Measurements from ENCODE around the gene CTNND1.
"Not testable (repeated sequence)": the region's sequence is repeated elsewhere in the genome, so short reads cannot be mapped to it uniquely, and the experiment has no call there.

CTNND1 gene

DNA sequence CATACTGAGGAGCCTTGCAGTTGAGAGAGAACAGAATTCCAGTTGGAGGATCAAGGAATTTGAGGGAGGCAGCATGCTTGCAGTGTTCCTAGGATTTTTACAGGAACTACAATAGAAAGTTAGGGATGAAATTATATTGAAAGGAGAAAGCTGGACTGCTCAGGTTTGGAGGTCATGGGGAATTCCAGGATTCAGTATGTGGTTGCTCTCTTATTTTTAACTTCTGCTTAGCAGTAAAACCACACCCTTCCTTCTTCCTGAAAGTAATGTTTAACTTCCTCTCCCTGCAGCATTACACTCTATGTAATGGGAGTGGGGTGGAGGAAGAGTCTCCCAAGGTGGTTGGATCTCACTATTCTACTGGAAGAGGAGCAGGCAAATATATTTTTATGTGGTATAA is 31.3 kb downstream of the CTNND1 start:
- DNase-seq (ENCODE audit: low read depth) = no peak

DNA sequence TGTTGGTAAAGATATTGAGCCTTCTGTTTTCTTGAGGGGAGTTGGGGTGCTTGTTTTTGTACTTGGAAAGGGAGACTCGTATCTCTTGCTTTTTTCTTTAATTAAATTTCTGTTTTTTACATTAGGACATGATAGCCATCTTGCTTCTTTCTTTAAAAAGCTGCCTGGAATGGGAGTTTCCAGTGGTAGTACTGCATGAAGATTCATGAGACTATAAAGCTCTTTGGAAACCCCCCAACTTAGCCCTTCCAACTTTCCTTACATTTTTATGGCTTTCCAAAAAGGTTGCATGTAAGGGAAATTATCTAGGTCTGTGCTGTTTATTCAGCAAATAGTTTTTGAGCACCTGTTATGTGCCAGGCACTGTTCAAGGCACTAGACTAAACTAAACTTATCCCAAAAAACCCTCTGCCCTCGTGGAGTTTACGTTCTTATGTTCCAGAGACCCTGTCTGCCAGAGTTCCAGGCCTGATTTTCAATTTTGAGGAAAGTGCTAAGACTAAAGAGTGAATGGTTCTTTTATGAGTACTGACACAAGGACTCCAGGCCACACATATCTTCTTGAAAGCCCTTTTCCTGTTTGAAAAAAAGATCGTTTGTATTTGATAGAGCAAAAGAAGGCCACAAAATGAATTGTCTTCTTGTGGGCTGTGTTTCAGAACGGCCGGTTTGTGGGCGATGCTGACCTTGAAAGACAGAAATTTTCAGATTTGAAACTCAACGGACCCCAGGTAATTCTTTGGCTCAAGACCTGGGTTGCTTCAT is 31.9 kb downstream of the CTNND1 start:
- DNase-seq (ENCODE audit: low read depth) = no peak

DNA sequence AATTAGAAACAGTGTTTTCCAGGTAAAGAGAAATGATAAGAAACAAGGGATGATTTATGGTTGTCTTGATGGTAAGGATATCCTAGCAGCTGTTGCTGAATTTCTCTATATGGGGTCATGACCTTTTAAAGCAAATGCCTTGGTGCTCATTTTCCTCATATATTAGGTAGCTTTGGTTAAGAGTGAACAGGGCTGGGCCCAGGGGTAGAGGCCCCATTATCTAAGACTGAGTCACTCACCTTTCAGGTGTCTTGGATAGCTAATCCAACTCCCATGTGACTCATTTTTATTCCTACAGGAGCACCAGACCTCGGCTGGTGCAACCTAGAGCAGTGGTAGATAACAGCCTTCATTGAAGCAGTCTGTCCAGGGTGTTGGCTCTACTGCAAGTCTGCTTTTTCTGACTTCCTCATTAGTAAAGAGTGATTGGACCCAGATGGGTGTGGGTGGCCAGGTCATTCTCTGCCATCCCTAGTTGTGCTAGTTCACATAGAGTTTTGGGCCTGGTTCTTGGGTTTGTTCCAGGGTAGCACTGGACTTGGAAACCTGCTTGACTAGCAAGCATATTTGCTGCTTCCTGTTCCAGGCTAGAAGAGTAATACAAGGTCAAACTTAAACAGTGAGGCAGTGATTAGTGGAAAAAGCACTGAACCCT is 37.4 kb downstream of the CTNND1 start:
- peak; percentile 73 for DNase-seq (ENCODE audit: low read depth)

DNA sequence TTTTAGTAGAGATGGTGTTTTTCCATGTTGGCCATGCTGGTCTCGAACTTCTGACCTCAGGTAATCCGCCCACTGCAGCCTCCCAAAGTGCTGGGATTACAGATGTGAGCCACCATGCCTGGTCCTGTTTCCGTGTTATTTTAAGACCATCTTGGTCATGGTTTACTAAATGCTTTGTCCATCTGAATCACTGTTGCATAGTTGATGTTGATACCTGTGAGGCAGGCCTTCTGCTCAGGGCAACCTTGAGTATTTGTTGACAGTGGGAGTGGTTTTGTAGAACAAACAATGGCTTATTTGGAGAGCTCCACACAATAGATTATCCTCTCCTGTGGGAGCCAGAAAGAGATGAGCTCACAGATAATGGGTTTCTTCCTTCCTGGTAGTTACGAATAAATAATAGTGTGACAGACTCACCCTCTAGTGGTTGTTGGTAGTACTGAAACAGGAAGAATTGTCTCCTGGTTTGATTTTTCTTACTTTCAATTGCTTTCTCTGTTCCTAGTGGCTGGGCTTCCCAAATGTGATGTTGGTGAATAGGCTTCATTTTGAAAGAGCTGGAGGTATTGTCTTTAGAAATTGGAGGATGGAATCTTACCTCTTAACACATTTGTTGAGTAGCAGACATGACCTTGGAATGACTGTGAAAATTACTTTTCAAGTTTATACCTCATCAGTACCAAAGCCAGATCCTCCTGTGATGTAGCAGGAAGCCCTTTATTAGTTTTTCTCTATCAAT is 39.0 kb downstream of the CTNND1 start:
- peak; percentile 60 for DNase-seq (ENCODE audit: low read depth)

- DNase-seq (ENCODE audit: low read depth) = no peak
Observed at GRCh38 chr11:57801183-57801485, 39.5 kb downstream of the CTNND1 start.

DNA sequence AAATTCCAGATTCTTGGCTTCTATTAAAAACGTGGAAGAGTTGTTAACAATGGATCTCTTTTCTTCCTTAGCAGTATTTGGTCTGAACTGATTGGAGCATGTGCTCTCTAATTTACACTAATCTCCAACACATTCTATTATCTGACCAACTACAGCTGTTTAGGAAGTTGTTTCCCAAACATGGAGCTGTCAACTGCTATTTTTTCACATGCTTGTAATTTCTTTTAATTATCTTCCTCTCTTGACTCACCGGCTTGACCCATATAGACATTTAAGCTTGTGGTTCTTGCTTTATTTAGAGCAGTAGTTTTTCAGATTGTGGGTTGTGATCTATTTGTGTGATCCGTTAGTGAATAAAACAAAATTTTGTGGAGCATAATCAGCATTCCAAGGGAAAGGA is 40.8 kb downstream of the CTNND1 start:
- DNase-seq (ENCODE audit: low read depth) = no peak

DNA sequence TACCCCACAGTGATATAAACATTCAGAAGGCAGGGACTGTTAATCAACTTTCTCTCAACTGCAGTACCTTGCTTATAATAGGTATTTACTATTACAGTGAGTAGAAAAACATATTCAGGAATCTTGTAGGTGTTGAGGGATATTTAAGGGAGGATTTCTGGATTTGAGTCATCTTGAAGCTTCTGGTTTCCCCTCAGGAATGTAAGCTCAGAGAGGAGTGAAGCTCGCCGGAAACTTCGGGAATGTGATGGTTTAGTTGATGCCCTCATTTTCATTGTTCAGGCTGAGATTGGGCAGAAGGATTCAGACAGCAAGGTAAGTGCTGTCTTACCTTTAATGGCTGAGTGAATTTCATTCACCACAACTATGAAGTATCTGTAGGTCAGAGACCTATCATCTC is 42.9 kb downstream of the CTNND1 start:
- DNase-seq (ENCODE audit: low read depth) = no peak

DNA sequence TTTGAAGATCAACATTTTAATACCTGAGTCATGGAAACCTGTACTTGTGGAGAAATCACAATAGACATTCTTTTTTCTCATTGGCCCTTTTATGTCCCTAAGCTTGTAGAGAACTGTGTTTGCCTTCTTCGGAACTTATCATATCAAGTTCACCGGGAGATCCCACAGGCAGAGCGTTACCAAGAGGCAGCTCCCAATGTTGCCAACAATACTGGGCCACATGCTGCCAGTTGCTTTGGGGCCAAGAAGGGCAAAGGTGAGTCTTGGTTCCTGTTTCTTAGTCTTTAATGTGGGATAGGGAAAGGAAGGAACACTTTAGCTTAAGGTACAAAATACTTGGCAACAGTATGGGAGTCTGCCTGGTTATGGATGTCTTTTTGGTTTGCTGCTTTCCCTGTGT is 44.2 kb downstream of the CTNND1 start:
- no peak for DNase-seq (ENCODE audit: low read depth)

GRCh38 chr11:57812634-57813033 is 51.0 kb downstream of the CTNND1 start:
- DNase-seq (ENCODE audit: low read depth) = no peak

DNA sequence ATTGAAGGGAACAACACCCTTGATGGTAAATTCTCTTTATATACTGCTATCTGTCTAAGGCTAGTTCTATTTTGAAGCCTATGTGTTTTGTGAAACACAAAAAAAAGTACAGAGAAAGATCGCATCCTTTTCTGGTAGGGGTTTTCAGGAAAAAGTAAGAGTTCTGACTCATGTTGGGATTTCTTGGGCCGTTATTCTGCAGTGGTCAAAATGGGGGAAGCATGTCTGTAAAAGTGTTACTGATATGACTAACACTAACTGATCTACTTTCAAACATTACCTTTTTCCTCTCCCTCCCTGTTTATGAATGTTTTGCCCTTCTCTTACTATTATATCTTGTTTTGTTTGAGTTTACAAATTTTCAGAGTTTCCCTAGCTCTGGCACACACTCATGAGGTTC is 53.9 kb downstream of the CTNND1 start:
- DNase-seq (ENCODE audit: low read depth) = no peak

DNA sequence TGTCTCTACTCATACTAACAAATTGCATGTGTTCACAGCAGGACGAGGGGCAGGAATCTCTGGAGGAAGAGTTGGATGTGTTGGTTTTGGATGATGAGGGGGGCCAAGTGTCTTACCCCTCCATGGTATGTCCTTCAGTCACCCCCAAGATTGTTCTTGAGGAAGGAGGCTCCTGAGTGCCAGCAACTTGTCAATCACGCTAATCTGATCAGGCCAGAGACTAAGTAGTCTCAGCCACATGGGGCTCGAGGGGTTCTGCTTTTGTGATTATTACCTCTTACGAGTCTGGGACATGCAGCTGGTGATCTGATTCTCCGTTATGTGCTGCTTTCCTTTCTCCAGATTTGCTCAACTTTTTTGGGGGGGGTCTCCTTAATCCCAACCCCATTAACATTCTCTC is 54.3 kb downstream of the CTNND1 start:
- DNase-seq (ENCODE audit: low read depth) = no peak

DNA sequence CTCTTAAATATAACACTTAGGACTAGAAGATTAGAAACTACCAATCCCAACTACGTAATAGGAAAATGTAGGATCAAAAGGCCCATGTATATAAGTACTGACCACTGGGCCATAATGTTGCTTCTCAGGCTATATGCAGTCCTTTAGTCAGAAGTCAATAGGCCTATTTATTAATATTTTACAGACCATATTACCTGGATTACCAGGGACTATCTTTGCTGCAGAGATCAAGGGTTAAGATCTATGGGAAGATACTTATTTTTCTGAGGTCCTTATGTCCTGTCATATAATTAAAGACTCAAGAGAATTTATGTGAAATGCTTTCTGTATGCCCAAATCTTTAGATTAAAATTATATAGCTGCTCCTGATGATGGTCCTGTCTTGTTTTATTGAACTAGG is 57.2 kb downstream of the CTNND1 start:
- DNase-seq (ENCODE audit: low read depth) = no peak

- no peak for DNase-seq (ENCODE audit: low read depth)
Observed at GRCh38 chr11:57819252-57819979, 57.8 kb downstream of the CTNND1 start.

DNA sequence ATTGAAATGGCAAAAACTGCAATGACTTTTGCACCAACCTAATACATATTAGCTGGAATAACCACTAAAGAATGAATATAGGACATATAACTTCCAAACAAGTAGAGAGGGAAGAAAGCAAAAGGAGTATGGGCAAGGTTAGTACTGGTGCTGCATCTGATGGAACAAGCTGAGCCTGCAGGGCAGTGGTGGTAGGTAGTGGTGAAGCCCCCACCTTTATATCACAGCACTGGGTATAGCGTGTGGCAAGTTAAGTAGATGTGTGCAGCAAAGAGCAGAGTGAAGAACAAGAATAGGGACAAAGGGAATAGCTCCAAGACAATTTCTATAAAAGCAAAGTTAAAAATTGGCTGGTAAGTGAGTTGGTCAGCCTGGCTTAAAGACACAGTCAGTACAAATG is 62.3 kb downstream of the CTNND1 start:
- no peak for DNase-seq (ENCODE audit: low read depth)

DNA sequence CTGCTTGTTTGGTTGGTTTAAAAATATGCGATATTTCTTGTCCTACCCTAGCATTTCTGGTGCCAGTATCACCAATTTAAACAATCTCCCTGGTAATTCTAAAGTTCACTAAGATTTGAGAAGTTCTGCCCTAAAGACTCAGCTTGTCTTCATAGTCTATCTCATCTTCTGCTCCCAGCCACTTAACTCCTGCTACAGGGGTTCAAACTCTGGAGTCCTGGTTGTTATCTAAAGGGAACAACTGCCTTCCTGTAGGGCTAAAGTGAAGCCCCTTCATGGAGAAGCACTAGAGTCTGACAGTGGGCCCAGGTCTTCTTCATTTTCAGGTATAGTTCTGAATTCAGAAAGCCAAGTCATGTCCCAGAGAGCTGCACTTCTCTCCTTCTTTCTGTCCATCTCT is 73.2 kb downstream of the CTNND1 start:
- no peak for DNase-seq (ENCODE audit: low read depth)

DNA sequence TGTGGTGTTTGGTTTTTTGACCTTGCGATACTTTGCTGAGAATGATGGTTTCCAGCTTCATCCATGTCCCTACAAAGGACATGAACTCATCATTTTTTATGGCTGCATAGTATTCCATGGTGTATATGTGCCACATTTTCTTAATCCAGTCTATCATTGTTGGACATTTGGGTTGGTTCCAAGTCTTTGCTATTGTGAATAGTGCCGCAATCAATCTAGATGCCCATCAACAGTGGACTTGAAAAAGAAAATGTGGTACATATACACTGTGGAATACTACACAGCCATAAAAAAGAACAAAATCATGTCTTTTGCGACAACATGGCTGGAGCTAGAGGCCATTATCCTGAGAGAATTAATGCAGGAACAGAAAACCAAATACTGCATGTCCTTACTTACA is 77.0 kb downstream of the CTNND1 start:
- DNase-seq (ENCODE audit: low read depth) = not testable (repeated sequence)

- no peak for DNase-seq (ENCODE audit: low read depth)
Observed at GRCh38 chr11:57842873-57843272, 81.3 kb downstream of the CTNND1 start.

DNA sequence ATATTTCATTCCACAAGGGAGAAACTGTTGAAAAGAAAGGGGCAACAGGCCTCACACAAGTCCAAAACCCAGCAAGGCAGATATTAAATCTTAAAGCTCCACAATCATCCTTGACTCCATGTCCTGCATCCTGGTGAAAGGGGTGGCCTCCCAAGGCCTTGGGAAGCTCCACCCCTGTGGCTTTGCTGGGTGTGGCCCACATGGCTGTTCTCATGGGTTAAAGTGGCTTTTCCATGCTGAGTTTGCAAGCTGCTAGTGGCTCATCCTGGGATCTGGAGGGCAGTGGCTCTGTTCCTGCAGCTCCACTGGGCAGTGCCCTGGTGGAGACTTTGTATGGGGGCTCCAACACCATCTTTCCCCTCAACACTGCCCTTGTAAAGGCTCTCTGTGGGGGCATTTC is 106.4 kb downstream of the CTNND1 start:
- DNase-seq (ENCODE audit: low read depth) = no peak

DNA sequence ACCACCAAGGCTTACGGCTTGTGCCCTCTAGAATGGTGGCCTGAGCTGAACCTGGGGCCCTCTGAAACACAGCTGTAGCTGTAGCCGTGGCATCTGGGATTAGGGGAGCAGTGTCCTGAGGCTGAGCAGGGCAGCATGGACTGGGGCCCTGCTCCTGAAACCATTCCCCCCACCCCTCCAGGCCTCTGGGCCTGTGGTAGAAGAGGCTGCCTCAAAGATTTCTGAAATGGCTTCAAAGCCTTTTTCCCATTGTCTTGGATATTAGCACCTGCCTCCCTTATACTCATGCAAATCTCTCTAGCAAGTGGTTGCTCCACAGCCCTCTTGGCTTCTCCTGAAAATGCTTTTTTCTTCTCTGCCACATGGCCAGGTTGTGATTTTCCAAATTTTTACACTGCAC is 106.9 kb downstream of the CTNND1 start:
- no peak for DNase-seq (ENCODE audit: low read depth)

Measured in fibroblast of gingiva (primary cell).